Measurements from ENCODE around the gene SLC13A3.

SLC13A3 gene

DNA sequence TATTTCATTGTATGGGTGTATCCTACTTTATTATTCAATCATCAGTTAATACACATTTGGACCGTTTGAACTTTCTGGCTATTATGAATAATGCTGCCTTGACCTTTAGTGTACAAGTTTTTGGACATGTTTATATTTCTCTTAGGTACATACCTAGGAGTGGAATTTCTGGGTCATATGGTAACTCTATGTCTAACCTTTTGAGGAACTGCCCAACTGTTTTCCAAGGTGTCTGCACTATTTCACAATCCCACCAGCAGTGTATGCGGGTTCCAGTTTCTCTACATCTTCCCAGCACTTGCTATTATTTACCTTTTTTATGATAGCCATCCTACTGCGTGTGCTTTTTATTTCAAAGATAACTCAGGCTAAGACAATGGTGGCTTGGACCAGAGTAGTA lies 14.3 kb upstream of the SLC13A3 start:
- Histone ChIP-seq H3K27me3 (ENCODE audit: insufficient read depth, poor library complexity, severe bottlenecking) (no peaks in the 10 kb centered on the region), H3K27ac (replicated peaks) (no peak overlapping the region), H3K4me3 (replicated peaks; ENCODE audit: insufficient read depth, low read length) (no peak overlapping the region)
- DNase-seq (ENCODE audit: low read depth in 1 of 2, low spot score in 1 of 2): no peak
- TF ChIP-seq, protein P1, sequence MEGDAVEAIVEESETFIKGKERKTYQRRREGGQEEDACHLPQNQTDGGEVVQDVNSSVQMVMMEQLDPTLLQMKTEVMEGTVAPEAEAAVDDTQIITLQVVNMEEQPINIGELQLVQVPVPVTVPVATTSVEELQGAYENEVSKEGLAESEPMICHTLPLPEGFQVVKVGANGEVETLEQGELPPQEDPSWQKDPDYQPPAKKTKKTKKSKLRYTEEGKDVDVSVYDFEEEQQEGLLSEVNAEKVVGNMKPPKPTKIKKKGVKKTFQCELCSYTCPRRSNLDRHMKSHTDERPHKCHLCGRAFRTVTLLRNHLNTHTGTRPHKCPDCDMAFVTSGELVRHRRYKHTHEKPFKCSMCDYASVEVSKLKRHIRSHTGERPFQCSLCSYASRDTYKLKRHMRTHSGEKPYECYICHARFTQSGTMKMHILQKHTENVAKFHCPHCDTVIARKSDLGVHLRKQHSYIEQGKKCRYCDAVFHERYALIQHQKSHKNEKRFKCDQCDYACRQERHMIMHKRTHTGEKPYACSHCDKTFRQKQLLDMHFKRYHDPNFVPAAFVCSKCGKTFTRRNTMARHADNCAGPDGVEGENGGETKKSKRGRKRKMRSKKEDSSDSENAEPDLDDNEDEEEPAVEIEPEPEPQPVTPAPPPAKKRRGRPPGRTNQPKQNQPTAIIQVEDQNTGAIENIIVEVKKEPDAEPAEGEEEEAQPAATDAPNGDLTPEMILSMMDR (IDR thresholded peaks at IDR 0.05; ENCODE audit: insufficient read depth, low read length): no peak
- TF ChIP-seq, protein P2, sequence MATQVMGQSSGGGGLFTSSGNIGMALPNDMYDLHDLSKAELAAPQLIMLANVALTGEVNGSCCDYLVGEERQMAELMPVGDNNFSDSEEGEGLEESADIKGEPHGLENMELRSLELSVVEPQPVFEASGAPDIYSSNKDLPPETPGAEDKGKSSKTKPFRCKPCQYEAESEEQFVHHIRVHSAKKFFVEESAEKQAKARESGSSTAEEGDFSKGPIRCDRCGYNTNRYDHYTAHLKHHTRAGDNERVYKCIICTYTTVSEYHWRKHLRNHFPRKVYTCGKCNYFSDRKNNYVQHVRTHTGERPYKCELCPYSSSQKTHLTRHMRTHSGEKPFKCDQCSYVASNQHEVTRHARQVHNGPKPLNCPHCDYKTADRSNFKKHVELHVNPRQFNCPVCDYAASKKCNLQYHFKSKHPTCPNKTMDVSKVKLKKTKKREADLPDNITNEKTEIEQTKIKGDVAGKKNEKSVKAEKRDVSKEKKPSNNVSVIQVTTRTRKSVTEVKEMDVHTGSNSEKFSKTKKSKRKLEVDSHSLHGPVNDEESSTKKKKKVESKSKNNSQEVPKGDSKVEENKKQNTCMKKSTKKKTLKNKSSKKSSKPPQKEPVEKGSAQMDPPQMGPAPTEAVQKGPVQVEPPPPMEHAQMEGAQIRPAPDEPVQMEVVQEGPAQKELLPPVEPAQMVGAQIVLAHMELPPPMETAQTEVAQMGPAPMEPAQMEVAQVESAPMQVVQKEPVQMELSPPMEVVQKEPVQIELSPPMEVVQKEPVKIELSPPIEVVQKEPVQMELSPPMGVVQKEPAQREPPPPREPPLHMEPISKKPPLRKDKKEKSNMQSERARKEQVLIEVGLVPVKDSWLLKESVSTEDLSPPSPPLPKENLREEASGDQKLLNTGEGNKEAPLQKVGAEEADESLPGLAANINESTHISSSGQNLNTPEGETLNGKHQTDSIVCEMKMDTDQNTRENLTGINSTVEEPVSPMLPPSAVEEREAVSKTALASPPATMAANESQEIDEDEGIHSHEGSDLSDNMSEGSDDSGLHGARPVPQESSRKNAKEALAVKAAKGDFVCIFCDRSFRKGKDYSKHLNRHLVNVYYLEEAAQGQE (IDR thresholded peaks at IDR 0.05; ENCODE audit: insufficient replicate concordance, low read depth): no peak
- TF ChIP-seq GABPA (IDR thresholded peaks at IDR 0.05; ENCODE audit: low read depth) (no peak), SPI1 (IDR thresholded peaks at IDR 0.05; ENCODE audit: borderline replicate concordance, low read depth) (peak; percentile 31; the same call in 1 of the 2 replicates)

DNA sequence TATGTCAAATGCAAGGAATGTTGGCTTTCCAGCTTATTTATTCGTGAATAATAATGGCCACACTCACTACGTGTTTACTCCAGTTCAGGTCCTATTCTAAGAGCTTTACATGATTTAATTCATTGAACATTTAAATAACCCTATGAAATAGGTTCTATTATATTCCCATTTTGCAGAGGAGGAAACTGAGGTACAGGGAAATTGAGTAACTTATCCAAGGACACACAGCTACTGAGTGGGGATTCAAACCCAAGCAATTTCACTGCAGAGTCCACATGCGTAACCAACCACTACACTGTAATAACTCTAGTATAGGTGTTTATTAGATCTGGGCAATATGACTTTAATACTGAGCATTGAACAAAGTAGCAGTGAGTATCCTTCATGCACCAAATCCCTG lies 12.3 kb upstream of the SLC13A3 start:
- Histone ChIP-seq H3K27ac (replicated peaks) (no peak overlapping the region), H3K4me3 (replicated peaks; ENCODE audit: insufficient read depth, low read length) (no peak overlapping the region), H3K27me3 (ENCODE audit: insufficient read depth, poor library complexity, severe bottlenecking) (no peaks in the 10 kb centered on the region)
- no peak for TF ChIP-seq SPI1 (IDR thresholded peaks at IDR 0.05; ENCODE audit: borderline replicate concordance, low read depth)
- TF ChIP-seq, protein P1 (IDR thresholded peaks at IDR 0.05; ENCODE audit: insufficient read depth, low read length): no peak
- TF ChIP-seq GABPA (IDR thresholded peaks at IDR 0.05; ENCODE audit: low read depth): no peak
- no peak for TF ChIP-seq POLR2AphosphoS5 (IDR thresholded peaks at IDR 0.05; ENCODE audit: low read depth)
- TF ChIP-seq, protein P2 (IDR thresholded peaks at IDR 0.05; ENCODE audit: insufficient replicate concordance, low read depth): no peak
- DNase-seq (ENCODE audit: low read depth in 1 of 2, low spot score in 1 of 2): no peak

DNA sequence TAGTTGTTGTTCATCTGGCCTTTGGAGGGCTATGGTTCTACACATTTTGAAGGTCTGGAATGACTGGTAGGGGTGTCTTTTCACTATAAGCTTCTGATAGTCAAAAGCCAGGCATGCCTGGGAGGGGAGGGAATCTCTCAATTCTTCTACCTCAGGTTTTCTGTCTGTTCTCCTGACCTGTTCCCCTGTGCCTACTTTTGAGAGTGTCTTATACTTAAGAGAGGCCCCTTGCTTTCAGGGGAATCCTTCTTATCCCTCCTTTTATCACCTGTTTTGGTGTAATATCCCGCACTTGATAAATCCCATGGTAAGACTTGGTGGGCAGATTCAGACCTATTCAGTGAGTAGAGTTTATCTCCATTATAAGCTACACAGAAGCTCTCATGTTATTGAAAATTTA lies 10.4 kb upstream of the SLC13A3 start:
- TF ChIP-seq GABPA (IDR thresholded peaks at IDR 0.05; ENCODE audit: low read depth) (no peak), SPI1 (IDR thresholded peaks at IDR 0.05; ENCODE audit: borderline replicate concordance, low read depth) (no peak), POLR2AphosphoS5 (IDR thresholded peaks at IDR 0.05; ENCODE audit: low read depth) (no peak)
- TF ChIP-seq, protein P2 (IDR thresholded peaks at IDR 0.05; ENCODE audit: insufficient replicate concordance, low read depth): no peak
- TF ChIP-seq, protein P1 (IDR thresholded peaks at IDR 0.05; ENCODE audit: insufficient read depth, low read length): no peak

More for the DNA sequence above, 10.4 kb upstream of the SLC13A3 start:
- H3K27ac ChIP-seq (replicated peaks): no peak overlapping the region
- no peak overlapping the region for H3K4me3 ChIP-seq (replicated peaks; ENCODE audit: insufficient read depth, low read length)
- no peaks in the 10 kb centered on the region for H3K27me3 ChIP-seq (ENCODE audit: insufficient read depth, poor library complexity, severe bottlenecking)
- DNase-seq (ENCODE audit: low read depth in 1 of 2, low spot score in 1 of 2): no peak

All from HL-60 (cell line).